GM23338 (cell line): ENCODE data around the gene SHISAL2A. TPM values are rescaled to one million over a fixed set of nuclear protein-coding genes. Genes with fewer than 3 reads are reported as not detected.

Experiments used
- ATAC-seq: fragments of 200-7000 bp; cut with Tn5 transposase; 3 replicates; pipeline ENCODE4 v1.9.1; 2020
- DNase-seq: peaks from one replicate; pipeline ENCODE4 v3.0.0-alpha.2; 2015; ENCODE audit warnings: low spot score
- H2AFZ ChIP-seq: fragments of 200-600 bp; sonication (generic); 2 replicates; pipeline ENCODE4 v1.8.0; 2016; ENCODE audit warnings: antibody characterized with exemption, mild to moderate bottlenecking, moderate library complexity
- H3F3A ChIP-seq: fragments of 200-600 bp; sonication (generic); replicated peaks from 2 replicates; pipeline ENCODE4 v1.8.0; 2017; ENCODE audit warnings: antibody characterized with exemption, mixed run types, low read depth
- H3K27ac ChIP-seq: fragments of 200-600 bp; sonication (generic); 2 replicates; pipeline ENCODE4 v1.6.1; 2016; ENCODE audit warnings: low read depth
- H3K27me3 ChIP-seq: fragments of 200-600 bp; sonication (generic); 2 replicates; pipeline ENCODE4 v1.8.0; 2016; ENCODE audit warnings: mild to moderate bottlenecking, mixed run types, moderate library complexity; ENCODE audit not compliant: insufficient read depth
- H3K36me3 ChIP-seq: fragments of 200-600 bp; sonication (generic); 2 replicates; pipeline ENCODE4 v1.8.0; 2016; ENCODE audit warnings: mild to moderate bottlenecking; ENCODE audit not compliant: insufficient read depth
- H3K4me1 ChIP-seq: fragments of 200-600 bp; sonication (generic); 2 replicates; pipeline ENCODE4 v1.8.0; 2016; ENCODE audit warnings: mild to moderate bottlenecking, moderate library complexity; ENCODE audit not compliant: insufficient read depth
- H3K4me2 ChIP-seq: fragments of 200-600 bp; sonication (generic); 2 replicates; pipeline ENCODE4 v1.7.1; 2017; ENCODE audit warnings: mixed run types
- H3K4me3 ChIP-seq: fragments of 200-600 bp; sonication (generic); 2 replicates; pipeline ENCODE4 v1.6.1; 2016; ENCODE audit warnings: mixed run types
- H3K79me2 ChIP-seq: fragments of 200-600 bp; sonication (generic); replicated peaks from 2 replicates; pipeline ENCODE4 v1.8.0; 2017; ENCODE audit warnings: mild to moderate bottlenecking; ENCODE audit not compliant: insufficient read depth
- H3K9me2 ChIP-seq: fragments of 200-600 bp; sonication (generic); 2 replicates; pipeline ENCODE4 v1.8.0; 2017; ENCODE audit not compliant: insufficient read depth
- H4K20me1 ChIP-seq: fragments of 200-600 bp; sonication (generic); replicated peaks from 2 replicates; pipeline ENCODE4 v1.8.0; 2017; ENCODE audit warnings: mild to moderate bottlenecking; ENCODE audit not compliant: insufficient read depth
- H3K27ac Mint-ChIP-seq: 2 replicates; pipeline ENCODE4 v1.8.0; 2020; ENCODE audit warnings: inconsistent platforms, mild to moderate bottlenecking, moderate library complexity, mixed read lengths
- H3K27me3 Mint-ChIP-seq: 3 replicates; pipeline ENCODE4 v1.8.0; 2022; ENCODE audit warnings: low read depth, mild to moderate bottlenecking, moderate library complexity, mixed read lengths, inconsistent platforms; ENCODE audit not compliant: insufficient read depth, poor library complexity
- H3K36me3 Mint-ChIP-seq: 3 replicates; pipeline ENCODE4 v1.8.0; 2021; ENCODE audit warnings: low read depth, mild to moderate bottlenecking, inconsistent platforms, moderate library complexity, mixed read lengths
- H3K4me1 Mint-ChIP-seq: 3 replicates; pipeline ENCODE4 v1.8.0; 2020; ENCODE audit warnings: mild to moderate bottlenecking, inconsistent platforms, mixed read lengths
- H3K4me3 Mint-ChIP-seq: 3 replicates; pipeline ENCODE4 v1.8.0; 2021; ENCODE audit warnings: moderate library complexity, mild to moderate bottlenecking, inconsistent platforms, mixed read lengths
- H3K9me3 Mint-ChIP-seq: 3 replicates; pipeline ENCODE4 v1.8.0; 2020; ENCODE audit warnings: moderate library complexity, mild to moderate bottlenecking, inconsistent platforms, mixed read lengths
- EZH2phosphoT487 ChIP-seq: fragments of 200-600 bp; sonication (generic); IDR thresholded peaks from one replicate; pipeline ENCODE4 v1.8.1; 2018; ENCODE audit warnings: antibody characterized with exemption; ENCODE audit not compliant: unreplicated experiment
- JUNB ChIP-seq: IDR thresholded peaks from one replicate; pipeline ENCODE4 v1.6.1; 2016; ENCODE audit warnings: antibody characterized with exemption; ENCODE audit not compliant: unreplicated experiment
- ZNF114 ChIP-seq: fragments of 250-450 bp; sonication (Bioruptor Pico); IDR thresholded peaks from 2 replicates; pipeline ENCODE4 v1.5.0; 2020; ENCODE audit warnings: mild to moderate bottlenecking, moderate library complexity
- ZNF331 ChIP-seq: fragments of 250-450 bp; sonication (Bioruptor Pico); IDR thresholded peaks from 2 replicates; pipeline ENCODE4 v1.5.0; 2020; ENCODE audit warnings: low read depth, mild to moderate bottlenecking, moderate library complexity
- polyA plus RNA-seq: library from polyadenylated mRNA; unstranded; fragments of >200 nt; fragmentation: Nextera tagmentation; extraction: Ambion mirVana; gene quantifications from 2 replicates; pipeline ENCODE4 v1.2.1, GENCODE V29; 2016
- total RNA-seq: library from RNA; depleted of rRNA; stranded (reverse); fragments of >200 nt; shearing (Covaris generic); gene quantifications from 2 replicates; pipeline ENCODE4 v1.2.3, GENCODE V29; 2014
- TF ChIP-seq, protein P1 (sequence below): fragments of 250-450 bp; sonication (Bioruptor Pico); IDR thresholded peaks from 2 replicates; pipeline ENCODE4 v1.5.0; 2020; ENCODE audit warnings: mild to moderate bottlenecking, moderate library complexity

The SHISAL2A gene
- total and polyA plus RNA-seq, 2 experiments from 2014 or later, result 0.10 to 1.2 TPM

DNA sequence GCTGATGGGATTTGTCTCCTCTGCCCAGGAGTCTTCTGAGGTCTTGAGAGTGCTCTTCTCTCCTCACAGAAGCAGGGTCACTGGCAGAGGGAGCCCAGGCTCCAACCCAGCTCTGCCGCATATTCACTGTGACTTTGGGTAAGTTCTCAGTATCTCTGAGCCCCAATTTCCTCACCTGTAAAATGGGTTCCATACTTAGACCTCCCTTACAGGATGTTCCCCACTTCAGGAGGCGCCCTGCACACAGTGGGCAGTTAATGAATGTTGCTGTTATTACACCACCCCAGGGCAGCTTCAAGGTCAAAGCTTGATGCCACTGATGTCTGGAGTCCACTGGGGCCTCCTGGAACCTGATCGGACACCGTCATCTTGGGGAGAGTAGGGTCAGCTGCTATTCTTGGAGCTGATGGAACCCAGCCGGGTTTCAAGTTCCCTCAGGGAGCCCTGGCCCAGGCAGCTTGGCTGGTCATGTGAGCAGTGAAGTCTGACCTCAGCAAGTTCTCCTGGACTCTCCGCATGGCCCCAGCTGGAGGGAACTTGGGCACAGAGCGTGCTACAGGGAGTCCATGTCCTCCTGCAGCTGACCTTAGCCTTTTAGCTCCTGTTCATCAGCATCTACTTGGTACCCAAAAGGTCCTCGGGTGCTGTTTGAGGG lies 43.4 kb downstream of the SHISAL2A start:
- Mint-ChIP-seq H3K4me1 (peaks cover 24% of the 10 kb centered on the region), H3K27me3 (peaks cover 11% of the 10 kb centered on the region), H3K36me3 (no peaks in the 10 kb centered on the region), H3K9me3 (no peaks in the 10 kb centered on the region), H3K4me3 (no peak overlapping the region), H3K27ac (no peak overlapping the region)
- no peaks in the 10 kb centered on the region; the same call in 1 of the 2 replicates for H3K4me1 ChIP-seq
- no peak for ATAC-seq
- H3F3A ChIP-seq, result no peaks in the 10 kb centered on the region
- no peak overlapping the region for H2AFZ ChIP-seq
- H3K4me3 ChIP-seq, result no peak overlapping the region
- no peaks in the 10 kb centered on the region for H3K9me2 ChIP-seq
- DNase-seq, result no peak
- H3K27ac ChIP-seq, result no peak overlapping the region
- no peak overlapping the region for H3K4me2 ChIP-seq
- no peaks in the 10 kb centered on the region for H4K20me1 ChIP-seq
- no peaks in the 10 kb centered on the region for H3K27me3 ChIP-seq
- no peak for TF ChIP-seq JUNB
- TF ChIP-seq, protein P1, sequence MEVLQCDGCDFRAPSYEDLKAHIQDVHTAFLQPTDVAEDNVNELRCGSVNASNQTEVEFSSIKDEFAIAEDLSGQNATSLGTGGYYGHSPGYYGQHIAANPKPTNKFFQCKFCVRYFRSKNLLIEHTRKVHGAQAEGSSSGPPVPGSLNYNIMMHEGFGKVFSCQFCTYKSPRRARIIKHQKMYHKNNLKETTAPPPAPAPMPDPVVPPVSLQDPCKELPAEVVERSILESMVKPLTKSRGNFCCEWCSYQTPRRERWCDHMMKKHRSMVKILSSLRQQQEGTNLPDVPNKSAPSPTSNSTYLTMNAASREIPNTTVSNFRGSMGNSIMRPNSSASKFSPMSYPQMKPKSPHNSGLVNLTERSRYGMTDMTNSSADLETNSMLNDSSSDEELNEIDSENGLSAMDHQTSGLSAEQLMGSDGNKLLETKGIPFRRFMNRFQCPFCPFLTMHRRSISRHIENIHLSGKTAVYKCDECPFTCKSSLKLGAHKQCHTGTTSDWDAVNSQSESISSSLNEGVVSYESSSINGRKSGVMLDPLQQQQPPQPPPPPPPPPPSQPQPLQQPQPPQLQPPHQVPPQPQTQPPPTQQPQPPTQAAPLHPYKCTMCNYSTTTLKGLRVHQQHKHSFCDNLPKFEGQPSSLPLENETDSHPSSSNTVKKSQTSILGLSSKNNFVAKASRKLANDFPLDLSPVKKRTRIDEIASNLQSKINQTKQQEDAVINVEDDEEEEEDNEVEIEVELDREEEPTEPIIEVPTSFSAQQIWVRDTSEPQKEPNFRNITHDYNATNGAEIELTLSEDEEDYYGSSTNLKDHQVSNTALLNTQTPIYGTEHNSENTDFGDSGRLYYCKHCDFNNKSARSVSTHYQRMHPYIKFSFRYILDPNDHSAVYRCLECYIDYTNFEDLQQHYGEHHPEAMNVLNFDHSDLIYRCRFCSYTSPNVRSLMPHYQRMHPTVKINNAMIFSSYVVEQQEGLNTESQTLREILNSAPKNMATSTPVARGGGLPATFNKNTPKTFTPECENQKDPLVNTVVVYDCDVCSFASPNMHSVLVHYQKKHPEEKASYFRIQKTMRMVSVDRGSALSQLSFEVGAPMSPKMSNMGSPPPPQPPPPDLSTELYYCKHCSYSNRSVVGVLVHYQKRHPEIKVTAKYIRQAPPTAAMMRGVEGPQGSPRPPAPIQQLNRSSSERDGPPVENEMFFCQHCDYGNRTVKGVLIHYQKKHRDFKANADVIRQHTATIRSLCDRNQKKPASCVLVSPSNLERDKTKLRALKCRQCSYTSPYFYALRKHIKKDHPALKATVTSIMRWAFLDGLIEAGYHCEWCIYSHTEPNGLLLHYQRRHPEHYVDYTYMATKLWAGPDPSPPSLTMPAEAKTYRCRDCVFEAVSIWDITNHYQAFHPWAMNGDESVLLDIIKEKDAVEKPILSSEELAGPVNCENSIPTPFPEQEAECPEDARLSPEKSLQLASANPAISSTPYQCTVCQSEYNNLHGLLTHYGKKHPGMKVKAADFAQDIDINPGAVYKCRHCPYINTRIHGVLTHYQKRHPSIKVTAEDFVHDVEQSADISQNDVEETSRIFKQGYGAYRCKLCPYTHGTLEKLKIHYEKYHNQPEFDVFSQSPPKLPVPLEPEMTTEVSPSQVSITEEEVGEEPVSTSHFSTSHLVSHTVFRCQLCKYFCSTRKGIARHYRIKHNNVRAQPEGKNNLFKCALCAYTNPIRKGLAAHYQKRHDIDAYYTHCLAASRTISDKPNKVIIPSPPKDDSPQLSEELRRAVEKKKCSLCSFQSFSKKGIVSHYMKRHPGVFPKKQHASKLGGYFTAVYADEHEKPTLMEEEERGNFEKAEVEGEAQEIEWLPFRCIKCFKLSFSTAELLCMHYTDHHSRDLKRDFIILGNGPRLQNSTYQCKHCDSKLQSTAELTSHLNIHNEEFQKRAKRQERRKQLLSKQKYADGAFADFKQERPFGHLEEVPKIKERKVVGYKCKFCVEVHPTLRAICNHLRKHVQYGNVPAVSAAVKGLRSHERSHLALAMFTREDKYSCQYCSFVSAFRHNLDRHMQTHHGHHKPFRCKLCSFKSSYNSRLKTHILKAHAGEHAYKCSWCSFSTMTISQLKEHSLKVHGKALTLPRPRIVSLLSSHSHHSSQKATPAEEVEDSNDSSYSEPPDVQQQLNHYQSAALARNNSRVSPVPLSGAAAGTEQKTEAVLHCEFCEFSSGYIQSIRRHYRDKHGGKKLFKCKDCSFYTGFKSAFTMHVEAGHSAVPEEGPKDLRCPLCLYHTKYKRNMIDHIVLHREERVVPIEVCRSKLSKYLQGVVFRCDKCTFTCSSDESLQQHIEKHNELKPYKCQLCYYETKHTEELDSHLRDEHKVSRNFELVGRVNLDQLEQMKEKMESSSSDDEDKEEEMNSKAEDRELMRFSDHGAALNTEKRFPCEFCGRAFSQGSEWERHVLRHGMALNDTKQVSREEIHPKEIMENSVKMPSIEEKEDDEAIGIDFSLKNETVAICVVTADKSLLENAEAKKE (CRISPR knock-in tag), result no peak
- no peak for TF ChIP-seq ZNF331 (CRISPR knock-in tag)
- TF ChIP-seq EZH2phosphoT487, result no peak
- no peak for TF ChIP-seq ZNF114 (CRISPR knock-in tag)
- no peaks in the 10 kb centered on the region for H3K36me3 ChIP-seq
- no peaks in the 10 kb centered on the region for H3K79me2 ChIP-seq
